Peyer's patch (tissue), 4 donors: Measurements from ENCODE around the gene PTGR3.

Experiments used
- POLR2A ChIP-seq, 2 donors: fragments of 450-650 bp; IDR thresholded peaks; one replicate each; pipeline ENCODE4 v1.5.1; 2017; ENCODE audit warnings: antibody characterized with exemption in 2 of 2, mild to moderate bottlenecking in 2 of 2, moderate library complexity in 2 of 2
- TF ChIP-seq, protein P1 (sequence below), 6 experiments: fragments of 450-650 bp in 4 of 6; fragments of 200-600 bp in 2 of 6; sonication (generic) in 1 of 6; IDR thresholded peaks; one replicate each; pipeline ENCODE4 v1.5.1; 2017 to 2019; ENCODE audit warnings: antibody characterized with exemption in 6 of 6, mild to moderate bottlenecking in 3 of 6, moderate library complexity in 1 of 6

DNA sequence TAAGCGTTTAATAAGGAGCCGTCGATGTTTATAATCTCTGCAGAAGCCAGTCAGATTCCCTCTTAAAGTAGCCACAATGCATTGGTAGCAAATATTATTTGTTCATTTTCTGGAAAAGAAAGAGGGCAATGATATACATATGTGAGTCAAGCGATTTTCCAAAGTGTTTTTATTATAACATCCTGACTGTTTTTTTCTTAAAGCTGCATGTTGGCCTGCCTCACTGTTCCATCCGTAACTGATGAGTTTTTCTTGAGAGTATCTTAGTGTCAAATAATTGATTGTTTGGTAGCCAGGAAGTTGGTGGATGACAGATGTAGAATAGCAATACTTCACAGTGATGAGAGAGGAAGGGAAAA lies 5.4 kb upstream of the PTGR3 start:
- TF ChIP-seq POLR2A (IDR thresholded peaks at IDR 0.05) = no peak
- TF ChIP-seq, protein P1, sequence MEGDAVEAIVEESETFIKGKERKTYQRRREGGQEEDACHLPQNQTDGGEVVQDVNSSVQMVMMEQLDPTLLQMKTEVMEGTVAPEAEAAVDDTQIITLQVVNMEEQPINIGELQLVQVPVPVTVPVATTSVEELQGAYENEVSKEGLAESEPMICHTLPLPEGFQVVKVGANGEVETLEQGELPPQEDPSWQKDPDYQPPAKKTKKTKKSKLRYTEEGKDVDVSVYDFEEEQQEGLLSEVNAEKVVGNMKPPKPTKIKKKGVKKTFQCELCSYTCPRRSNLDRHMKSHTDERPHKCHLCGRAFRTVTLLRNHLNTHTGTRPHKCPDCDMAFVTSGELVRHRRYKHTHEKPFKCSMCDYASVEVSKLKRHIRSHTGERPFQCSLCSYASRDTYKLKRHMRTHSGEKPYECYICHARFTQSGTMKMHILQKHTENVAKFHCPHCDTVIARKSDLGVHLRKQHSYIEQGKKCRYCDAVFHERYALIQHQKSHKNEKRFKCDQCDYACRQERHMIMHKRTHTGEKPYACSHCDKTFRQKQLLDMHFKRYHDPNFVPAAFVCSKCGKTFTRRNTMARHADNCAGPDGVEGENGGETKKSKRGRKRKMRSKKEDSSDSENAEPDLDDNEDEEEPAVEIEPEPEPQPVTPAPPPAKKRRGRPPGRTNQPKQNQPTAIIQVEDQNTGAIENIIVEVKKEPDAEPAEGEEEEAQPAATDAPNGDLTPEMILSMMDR (IDR thresholded peaks at IDR 0.05) = no peak
